GM21528 (cell line): ENCODE measurements around the gene TMPRSS4.

Source experiments
- ATAC-seq: cut with Tn5 transposase; IDR thresholded peaks from one replicate; pipeline ENCODE4 v1.9.1; 2021; ENCODE audit warnings: mild to moderate bottlenecking, moderate library complexity; ENCODE audit not compliant: unreplicated experiment, low FRiP score

Gene TMPRSS4, protein sequence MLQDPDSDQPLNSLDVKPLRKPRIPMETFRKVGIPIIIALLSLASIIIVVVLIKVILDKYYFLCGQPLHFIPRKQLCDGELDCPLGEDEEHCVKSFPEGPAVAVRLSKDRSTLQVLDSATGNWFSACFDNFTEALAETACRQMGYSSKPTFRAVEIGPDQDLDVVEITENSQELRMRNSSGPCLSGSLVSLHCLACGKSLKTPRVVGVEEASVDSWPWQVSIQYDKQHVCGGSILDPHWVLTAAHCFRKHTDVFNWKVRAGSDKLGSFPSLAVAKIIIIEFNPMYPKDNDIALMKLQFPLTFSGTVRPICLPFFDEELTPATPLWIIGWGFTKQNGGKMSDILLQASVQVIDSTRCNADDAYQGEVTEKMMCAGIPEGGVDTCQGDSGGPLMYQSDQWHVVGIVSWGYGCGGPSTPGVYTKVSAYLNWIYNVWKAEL

DNA sequence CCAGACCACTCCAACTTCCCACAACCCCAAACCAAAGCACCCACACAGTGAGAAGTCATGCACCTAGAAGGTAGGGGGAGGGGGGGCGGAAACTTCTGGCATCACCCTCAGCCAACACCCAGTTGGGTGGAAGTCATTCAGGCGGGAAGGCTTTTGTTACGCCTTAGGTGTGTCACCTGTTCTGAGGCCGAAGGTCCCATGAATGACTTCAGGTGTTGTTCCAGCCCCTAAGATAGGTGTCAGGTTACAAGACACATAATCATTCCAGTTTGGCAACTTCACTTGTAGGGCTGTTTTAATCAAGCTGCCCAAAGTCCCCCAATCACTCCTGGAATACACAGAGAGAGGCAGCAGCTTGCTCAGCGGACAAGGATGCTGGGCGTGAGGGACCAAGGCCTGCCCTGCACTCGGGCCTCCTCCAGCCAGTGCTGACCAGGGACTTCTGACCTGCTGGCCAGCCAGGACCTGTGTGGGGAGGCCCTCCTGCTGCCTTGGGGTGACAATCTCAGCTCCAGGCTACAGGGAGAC lies at the start of gene TMPRSS4:
TSS of gene TMPRSS4 (plus strand) at position 325 of the 528 bp plus-strand sequence. CDS start 225 bp downstream, outside the sequence.
- no peak for ATAC-seq

DNA sequence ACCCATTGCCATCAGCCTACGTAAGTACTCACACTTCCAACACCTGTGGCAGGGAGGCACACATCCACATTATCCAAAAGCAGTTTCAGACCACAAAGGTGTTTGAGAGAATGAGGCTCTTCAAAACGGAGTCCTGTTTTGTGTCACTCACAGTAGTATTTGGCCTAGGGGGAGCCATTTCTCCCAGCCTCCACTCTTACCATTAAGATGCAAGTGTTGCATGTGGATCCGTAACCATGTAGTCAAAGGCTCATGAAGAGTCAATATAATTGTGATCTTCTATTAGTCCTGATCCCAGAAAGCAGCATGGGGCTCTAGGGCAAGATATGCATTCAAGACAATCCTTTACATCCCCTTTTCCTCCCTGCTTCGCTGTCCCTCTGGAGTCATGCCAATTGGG lies 49.2 kb upstream of the TMPRSS4 start:
- no peak for ATAC-seq

DNA sequence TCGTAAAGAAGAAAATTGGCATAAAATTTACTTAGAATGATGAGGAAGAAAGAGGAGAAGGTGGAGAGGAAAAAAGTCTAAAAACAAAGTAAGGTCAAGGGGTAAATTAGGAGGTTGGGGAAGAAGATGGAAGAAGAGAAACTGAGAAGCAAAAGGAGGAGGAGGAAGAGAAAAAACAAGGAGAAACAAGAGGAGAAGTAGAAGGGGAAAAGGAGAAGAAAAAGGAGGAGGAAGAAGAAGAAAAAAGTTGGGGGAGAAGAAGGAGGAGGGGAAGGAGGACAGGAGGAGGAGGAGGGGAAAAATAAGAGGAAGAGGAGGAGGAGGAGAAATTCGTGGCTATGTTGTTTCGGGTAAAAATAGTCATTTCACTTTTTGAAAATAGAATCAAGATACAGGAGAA lies 48.3 kb upstream of the TMPRSS4 start:
- no peak for ATAC-seq

DNA sequence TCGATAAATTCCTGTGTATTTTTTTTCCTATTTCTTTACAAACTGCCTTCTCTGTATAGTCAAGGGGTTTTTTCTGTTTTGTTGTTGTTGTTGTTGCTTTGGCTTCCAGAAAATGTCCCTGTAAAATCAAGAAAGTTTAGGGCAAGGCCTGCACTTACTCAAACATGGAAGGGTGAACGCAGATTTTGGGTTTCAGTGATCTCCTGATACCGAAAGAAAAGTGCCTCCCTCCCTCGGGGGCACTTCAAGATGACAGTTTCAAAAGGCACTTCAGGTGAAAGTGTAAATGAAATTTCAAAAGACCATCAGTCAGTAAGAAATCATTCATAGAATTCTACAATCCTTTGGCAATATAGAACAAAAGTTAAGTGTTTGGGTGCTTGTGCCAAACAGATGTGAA lies 43.4 kb upstream of the TMPRSS4 start:
- ATAC-seq: no peak

DNA sequence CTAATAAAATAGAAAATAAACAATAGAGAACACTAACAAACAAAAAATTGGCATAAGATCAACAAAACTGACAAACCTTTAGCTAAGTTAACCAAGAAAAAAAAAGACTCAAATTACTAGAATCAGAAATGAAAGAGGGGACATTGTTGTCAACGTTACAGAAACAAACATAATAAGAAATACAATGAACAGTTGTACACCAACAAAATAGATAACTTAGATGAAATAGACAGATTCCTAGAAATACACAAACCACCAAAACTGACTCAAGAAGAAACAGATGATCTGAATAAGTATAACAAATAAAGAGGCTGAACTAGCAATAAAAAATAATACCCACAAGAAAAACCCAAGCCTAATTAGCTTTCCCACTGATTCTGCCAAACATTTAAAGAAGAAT lies 34.7 kb upstream of the TMPRSS4 start:
- ATAC-seq: no peak

DNA sequence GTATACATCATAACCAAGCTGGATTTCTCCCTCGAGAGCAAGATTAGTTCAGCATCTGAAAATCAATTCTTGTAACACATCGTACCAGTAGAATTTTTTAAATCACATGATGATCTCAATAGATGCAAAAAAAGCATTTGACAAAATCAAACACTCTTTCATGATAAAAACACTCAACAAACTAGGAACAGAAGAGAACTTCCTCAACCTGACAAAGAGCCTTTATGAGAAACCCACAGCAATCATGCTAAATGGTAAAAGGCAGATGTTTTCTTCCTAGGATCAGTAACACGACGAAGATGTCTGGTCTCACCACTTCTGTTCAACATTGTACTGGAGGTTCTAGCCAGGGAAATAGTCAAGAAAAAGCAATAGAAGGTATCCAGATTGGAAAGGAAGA lies 34.1 kb upstream of the TMPRSS4 start:
- no peak for ATAC-seq

DNA sequence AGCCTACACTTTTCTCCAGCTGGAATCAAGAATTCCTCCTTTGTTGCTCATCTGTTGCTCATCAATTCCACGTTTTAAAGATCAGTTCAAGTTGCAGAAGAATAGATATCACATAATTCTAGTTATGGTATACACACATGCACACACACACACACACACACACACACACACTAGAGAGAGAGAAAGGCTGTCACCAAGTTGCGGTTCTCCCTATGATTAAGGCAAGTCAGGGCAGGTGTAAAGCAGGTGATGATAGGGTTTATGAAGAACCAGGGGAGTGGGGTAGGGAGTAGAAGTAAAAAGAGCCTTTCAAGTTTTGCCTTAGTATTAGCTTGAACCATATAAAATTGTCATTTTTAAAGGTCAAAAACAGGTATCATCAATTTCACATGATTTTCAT lies 31.7 kb upstream of the TMPRSS4 start:
- no peak for ATAC-seq

DNA sequence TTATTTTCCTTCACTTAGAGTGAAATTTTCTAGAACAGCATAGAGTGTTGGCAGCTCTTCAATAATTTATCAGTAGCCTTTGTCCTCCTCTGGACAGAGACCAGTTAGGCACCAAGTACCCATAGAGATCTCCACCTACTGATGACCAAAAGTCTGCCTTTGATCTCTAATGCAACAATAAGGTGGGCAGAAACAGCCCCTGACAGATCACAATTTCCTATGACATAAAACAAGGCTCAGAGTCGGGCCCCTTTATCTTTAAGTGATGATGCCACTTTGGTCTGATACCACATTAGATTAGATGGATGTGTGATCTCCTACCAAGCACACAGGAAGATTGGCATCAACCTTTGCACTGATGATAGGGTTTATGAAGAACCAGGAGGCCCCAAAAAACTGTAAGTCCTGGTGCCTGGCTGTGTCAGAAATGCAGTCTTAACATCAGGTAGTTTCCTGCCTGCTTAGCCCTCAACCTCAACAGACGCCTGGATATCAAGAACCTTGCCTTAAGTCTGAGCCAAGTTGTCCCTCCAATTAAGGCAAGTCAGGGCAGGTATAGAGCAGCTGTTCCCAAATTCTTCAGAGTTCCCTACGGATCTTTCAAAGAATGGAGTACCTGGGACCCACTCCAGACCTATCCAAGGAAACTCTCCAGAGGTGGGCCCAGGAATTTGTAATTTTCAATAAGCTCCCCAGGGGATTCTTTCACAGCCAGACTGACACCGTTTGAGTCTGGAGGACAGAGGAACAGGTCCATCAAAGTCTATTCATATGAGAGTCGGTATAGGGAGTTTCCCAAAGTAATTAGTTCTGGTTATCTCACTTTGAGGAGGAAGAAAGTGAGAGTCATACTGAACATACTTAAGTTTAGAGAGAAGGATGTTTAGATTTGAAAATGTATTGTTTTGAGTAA lies 30.6 kb upstream of the TMPRSS4 start:
- ATAC-seq: no peak

DNA sequence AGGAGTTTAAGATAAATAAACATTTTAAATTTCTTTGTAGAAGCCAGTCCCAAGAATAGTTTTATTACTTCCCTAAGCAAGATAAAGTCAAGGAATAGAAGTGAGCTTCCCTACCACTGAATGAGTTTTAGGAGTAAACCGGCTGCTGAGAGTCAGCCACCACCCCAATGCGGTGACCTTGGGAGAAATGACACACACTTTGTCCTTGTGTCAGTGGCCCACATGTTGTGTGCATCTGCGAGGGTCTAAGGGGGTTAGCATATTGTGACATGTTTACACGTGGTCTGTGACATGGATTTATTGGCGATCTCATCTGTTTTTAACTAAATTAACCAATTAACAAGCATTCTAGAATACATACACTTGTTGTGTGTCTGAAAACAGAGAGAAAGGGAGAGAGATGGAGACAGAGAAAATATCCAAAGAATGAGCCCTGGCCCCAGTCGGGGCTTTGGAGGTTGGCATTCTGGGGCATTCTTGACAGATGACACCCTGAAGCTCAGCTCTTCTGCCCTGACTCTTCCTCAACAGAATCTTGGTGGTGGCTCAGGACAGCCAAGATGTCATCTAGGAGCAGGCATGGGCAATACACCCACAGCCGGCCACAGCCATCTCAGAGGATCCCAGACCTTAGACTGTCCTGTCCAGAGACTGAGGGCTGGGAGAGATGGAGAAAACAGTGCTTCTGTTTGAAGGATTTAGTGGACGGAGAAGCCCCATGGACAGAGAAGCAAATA lies 29.7 kb upstream of the TMPRSS4 start:
- no peak for ATAC-seq

DNA sequence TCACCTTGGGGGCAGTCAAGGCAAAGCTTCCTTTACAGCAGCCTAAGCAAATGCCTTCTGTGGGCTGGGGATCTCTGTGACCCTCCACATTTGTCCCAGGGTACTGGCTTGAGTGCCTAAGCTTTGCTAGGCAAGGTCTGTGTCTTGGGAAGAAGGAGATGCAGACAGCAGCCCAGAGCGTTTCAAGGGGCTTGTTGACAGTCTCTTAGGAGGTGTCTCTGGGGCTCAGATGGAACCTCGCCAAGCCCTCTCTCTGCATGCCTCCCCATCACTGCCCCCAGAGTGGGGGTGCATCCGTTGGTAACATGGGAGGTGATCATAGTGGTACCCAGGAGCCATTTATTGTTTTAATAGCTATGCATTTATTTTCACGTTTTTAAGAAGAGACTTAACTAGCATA lies 29.1 kb upstream of the TMPRSS4 start:
- no peak for ATAC-seq

DNA sequence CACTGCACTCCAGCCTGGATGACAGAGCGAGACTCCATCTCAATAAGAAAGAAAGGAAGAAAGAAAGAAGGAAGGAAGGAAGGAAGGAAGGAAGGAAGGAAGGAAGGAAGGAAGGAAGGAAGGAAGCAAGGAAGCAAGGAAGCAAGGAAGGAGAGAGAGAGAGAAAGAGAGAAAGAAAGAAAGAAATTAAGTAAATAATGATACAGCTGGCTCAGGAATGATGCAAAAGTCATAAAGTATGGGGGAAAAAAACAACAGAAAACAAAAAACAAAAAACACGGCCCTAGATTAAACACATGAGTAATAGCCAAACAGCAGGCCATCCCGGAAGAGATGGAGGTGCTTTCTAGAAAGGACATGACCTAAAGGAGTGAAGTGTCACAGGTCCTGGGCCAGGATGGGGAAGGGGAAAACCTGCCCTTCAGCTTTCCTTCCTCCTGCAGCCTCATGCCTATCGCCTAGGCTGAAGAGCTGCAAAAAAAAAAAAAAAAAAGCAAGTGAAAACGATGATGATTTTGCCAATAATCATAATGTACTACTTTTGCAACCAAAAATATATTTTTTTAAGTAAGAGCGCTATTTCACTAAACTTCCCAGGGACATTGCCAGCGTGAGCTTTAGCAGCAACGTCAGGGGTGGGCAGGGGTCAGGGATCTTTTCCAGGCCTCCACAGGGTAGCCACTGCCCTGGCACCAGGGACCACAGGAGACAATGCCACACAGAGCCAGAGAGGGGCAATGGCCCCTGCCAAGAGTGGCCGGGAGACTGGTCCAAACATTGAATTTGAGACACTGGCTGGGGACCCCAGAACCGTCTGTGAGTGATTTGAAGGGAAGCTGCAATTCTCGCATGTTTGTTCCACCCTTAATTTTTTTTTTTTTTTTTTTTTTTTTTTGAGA lies 28.2 kb upstream of the TMPRSS4 start:
- no peak for ATAC-seq

DNA sequence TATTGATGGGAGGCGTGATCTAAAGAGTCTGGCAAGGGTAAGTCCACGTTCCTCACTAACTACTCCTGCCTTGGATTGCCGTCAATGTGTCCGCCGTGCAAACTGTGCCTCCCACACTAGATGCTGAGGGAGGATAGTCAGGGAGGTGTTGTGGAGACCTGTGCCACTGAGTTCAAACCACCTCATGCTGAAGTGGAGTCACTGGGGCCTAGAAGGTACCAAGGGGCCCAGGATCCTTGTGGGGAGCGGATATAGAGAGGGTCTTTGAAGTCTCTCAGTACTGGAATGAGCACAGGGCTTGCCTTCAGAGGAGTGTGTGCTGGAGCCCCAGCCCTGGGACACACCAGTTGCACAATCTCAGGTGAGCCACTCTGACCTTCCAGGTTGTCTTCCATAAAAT lies 27.1 kb upstream of the TMPRSS4 start:
- no peak for ATAC-seq

DNA sequence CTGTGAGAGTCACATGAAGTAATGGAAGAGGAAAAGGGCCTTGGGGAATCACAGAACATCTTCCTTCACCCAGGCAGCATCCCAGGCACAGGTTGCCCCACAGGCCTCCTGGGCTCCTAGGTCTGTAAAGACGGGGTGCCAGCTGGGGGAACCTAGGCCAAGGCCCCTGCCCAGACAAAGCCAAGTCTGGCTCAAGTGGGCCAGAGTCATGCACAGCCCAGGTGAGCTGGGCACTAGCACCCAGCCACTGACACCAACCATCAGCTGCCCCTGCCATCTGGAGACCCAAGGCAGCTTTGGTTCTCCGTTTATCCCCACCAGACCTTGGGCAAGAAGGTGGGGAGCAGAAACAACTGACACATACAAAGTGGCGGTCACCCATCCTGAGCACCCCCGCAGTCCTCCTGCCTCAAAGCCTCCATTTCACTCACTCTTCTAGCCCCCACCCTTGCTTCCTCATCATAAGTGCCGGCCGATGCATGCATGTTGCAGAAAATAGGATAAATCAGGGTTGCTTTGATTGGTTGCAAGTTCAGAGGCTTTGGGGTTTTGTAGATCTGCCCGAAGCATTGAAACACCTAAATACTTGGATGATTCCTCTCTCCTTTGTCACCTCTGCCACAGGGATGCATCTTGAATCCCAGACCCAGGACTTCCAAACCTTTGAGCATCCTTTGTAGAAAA lies 26.5 kb upstream of the TMPRSS4 start:
- no peak for ATAC-seq

DNA sequence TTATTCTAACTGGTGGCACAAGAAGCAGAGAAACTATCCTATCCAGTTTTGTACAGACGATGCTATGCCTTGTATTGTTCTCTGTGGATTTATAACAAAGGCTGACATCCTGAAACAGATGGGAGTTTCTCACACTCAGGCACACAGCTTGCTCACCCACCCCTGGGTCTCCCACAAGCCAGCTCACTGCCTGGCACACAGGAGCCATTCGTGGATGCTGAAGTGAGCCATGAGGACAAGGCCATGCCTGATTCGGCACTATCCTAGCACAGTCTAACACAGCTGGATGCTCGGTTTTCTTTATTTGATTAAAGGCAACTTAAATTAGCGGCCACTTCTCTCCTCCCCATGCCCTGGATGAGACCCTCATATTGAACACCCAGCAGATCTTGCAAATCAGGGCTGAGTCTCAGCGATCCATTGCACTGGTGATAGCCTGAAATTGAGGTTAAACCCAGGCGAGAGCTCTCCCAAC lies 25.7 kb upstream of the TMPRSS4 start:
- no peak for ATAC-seq

DNA sequence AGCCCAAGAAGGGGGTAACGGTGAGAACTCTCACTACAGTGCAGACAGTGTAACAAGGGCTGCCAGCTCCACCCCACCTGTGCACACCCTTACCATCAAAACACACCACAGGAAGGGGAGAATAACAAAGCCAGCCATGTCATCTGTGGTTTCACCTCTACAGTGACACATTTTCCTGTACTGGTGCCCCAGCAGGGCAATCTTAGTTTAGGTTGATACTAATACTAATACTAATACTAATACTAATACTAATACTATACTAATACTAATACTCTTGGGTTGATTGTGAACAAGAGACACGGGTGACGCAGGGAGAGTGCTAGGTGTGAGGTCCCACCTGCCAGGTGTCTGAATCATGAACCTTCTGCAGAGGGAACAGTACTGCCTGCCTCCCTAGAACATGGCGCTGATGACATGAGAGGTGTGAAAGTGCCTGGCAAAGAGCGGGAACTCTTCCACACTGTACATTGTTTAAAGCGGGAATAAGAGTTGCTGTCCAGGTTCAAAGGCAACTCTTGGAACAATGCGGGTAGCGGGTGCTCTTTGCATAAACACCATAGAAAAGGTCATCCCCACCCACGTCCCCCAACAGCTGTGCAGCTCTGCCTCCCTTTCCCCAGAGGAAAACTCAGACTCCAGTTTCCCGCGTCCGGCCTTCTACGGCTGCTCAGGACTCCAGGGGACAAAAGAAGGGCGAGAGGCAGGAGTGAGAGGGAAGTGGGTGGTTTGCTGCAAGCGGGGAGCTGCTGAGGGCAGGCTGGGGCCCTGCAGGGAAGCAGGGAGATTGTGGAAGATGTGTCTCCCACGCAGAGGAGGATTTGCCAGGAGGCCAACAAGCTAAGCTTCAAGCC lies 25.0 kb upstream of the TMPRSS4 start:
- ATAC-seq: no peak

DNA sequence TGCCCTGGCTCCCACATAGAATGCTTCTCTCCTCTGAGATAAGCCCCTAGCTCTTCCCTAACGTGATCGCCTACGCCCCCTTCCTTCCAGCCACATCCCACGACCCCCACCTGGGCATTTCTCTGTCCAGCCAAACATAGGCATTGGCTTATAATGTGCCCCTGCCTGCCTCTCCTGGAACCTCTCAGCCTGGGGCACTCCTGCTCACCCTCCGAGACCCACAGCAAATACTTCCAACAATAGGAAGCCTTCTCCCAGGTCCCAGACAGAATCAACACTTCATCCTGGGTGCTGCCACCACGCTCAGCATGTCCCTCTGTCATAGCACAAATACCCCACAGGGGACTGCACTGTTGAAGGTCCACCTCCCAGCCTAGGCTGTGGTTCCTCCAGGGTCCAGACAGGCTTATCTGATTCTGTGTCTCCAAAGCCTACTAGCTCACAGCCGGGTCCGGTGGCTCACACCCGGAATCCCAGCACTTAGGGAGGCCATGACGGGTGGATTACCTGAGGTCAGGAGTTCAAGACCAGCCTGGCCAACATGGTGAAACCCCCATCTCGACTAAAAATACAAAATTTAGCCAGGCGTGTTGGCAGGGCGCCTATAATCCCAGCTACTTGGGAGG lies 24.2 kb upstream of the TMPRSS4 start:
- no peak for ATAC-seq
